ENCODE results near the gene TMEM245.
"Not testable (repeated sequence)": the region's sequence is repeated elsewhere in the genome, so short reads cannot be mapped to it uniquely, and the experiment has no call there.

Gene TMEM245

GRCh38 chr9:109129470-109130197, 9.9 kb upstream of the TMEM245 start:
- DNase-seq = no peak

DNA sequence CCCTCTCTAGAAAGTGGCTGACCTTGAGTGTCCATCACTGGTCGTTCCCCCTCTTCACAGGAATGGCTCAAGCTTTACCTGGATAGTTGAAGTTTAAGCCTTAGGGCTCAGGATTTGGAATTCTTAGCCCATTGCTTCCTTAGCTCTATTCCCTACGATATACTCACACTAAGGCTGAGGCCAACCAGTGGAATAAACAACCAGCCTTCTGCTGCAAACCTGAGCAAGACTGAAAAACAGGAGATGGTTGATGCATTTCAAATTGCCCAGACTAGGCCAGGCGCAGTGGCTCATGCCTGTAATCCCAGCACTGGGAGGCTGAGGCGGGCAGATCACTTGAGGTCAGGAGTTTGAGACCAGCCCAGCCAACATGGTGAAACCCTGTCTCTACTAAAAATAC, 6.9 kb upstream of the TMEM245 start:
- DNase-seq = not testable (repeated sequence)

GRCh38 chr9:109124121-109124520, 4.4 kb upstream of the TMEM245 start:
- no peak for DNase-seq

- peak; percentile 94 for DNase-seq
Observed at GRCh38 chr9:109122726-109123621, 3.2 kb upstream of the TMEM245 start.

- DNase-seq = peak; percentile 62
Observed at GRCh38 chr9:109121232-109121796, 1.6 kb upstream of the TMEM245 start.

GRCh38 chr9:109120204-109120789, 550 bp upstream of the TMEM245 start:
- peak; percentile 57 for DNase-seq

- DNase-seq = no peak
Observed at GRCh38 chr9:109118808-109119438, 824 bp downstream of the TMEM245 start.

DNA sequence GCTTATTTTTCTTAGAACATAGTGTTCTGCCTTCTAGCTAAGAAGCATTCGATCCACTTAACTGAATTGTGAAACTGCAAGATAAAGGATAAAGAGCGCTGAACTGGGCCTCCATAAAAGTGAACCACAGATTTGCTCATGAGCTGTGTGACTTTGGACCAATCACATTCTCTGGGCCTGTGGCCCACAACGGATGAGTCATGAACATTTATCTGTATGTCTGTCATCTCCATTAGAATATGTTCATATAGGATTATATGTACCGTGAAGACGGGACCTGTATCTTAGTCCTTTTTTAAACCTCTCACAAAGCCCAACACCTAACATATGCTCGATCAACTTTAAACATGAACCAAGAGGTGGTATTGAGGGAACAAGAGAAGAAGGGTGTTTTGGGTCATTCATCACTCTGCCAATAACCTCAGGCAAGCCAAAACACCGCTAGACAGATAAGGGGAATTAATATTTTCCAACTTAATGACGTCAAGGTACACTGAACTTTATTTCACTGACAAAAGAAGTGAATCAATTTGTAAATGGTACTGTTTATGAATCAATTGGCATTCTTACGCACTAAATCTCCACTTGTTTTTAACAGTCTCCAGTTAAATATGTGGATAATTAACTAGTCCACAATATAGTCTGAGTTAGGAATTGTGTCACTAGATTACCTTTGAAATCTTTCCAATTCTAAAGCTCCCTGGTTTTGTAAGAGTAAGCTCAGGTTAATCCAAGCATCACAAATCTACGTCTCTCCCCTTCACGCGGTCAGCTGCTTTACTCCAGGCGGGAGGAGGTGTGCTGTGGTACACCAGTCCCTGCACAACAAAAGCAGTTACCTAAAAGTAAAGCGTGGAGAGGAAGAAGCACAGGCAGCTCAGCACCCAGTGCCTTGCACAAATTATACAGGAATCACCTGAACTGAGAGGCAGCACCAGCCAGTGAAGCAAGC, 1.6 kb downstream of the TMEM245 start:
- DNase-seq = peak; percentile 94

DNA sequence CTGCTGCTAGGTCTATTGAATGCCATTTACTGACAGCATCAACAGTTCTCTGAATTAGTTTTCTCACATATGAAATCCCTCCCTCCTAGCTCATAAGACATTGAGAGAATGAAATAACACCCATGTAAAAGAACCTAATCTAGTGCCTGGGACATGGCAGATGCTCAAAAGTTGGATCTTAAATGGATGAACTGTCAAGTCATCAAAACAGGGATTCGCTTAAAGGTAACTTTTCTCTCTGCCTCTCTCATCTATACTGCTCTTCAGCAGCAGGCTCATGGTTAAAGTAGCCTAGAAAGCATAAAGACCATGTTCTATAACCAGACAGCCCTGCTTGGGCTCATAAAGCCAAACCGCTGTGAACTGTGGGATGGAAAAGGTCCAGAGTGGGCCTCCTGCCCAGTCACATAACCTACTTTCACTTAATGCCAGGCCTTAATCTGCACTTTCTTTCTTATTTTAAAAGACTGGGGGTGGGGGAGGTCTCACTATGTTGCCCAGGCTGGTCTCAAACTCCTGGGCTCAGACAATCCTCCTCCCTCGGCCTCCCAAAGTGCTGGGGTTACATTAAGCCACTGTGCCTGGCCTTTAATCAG, 3.7 kb downstream of the TMEM245 start:
- DNase-seq = no peak

- no peak for DNase-seq
Observed at GRCh38 chr9:109114670-109115069, 5.1 kb downstream of the TMEM245 start.

- DNase-seq = peak; percentile 20
Observed at GRCh38 chr9:109113892-109114609, 5.7 kb downstream of the TMEM245 start.

- DNase-seq = peak; percentile 17
Observed at GRCh38 chr9:109113254-109113653, 6.5 kb downstream of the TMEM245 start.

DNA sequence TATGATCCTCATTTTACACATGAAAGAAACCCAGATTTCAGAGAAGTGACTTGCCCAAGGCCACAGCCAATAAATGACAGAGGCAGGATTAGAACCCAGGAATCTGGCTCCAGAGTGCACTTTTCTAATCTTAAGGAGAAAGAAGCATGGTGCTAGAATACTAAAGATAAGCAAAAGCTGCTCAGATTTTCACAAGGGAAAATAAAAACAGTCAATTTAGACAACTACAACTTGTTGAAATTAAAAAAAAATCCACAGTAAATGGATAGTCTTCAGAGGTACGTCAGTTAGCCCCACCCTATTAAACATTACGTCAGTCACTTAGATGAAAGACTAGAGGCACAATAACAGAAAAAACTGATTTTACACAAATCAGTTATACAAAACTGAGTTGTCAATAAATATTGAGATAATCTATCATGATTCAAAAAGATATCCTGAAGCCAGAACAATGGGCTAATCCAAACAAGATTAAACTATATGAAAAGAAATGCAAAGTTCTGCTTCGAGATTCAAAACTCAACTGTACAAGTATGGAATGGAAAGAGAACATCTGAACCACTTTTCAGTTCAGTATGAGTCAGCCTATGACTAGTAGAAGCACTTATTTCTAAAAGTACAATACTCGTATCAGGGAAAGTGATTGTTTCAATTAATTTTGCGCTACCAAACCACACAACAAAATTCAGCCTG, 9.3 kb downstream of the TMEM245 start:
- peak; percentile 56 for DNase-seq

GRCh38 chr9:109109967-109110328, 9.8 kb downstream of the TMEM245 start:
- DNase-seq = peak; percentile 56

DNA sequence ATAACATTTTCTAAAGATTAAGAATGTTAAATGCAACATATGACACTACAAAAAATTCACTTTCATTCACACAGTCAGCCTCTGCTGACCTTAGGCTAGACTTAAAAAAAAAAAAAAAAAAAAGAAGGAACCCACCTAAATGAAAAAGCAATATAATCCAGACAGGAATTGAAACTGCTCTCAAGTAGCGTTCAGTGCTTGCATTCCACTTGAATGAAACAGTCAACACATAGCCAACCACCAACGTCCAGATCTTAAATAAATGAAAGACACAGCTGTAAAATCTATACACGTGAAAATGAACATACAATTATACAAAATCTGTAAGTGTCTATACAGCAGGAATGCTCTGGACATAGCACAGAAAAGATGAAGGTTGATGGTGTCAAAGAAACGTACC, 11.4 kb downstream of the TMEM245 start:
- DNase-seq = peak; percentile 49

GRCh38 chr9:109107402-109108240, 12.1 kb downstream of the TMEM245 start:
- DNase-seq = peak; percentile 73

DNA sequence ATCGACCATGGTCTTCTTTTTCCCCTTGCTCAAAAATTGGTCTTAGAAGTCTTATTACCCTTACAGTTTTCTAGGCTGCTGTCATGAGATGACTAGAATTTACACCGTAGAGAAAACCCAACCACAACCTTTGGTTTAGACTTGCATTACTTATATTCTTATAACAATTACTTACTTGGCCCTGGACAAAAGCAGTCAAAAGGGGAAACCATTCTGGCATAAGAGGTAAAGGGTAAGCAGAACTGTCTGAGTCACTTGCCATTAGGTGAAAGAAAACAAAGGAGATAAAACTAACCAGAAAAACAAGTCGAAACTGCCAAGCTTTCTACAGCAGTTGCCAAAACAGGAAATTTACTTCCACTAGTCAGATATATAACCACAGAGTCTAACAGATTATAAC, 17.9 kb downstream of the TMEM245 start:
- peak; percentile 83 for DNase-seq

DNA sequence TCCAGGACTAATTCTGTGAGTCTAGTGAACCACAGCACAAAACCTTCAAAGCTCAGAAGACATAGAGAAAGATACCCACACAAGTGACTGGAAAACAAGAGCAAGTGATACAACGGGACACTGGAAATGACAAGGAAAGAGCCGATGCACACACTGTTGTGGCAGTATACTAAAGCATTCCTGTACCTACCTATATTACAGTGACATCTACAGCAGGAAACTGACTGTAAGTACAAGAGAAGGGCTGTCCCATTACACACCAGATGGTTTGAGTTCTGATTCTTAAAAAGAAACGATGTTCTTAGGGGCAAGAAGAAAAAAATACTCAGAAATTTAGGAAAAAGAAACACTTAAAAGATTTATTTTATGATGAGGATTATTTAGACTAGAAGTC, 18.5 kb downstream of the TMEM245 start:
- DNase-seq = peak; percentile 28
